GM18519 (cell line): ENCODE measurements around the gene ACVR1C.

Experiments used
- ATAC-seq: cut with Tn5 transposase; IDR thresholded peaks from one replicate; pipeline ENCODE4 v1.9.1; 2021; ENCODE audit warnings: mild to moderate bottlenecking, moderate library complexity; ENCODE audit not compliant: unreplicated experiment, low FRiP score

ACVR1C gene

GRCh38 chr2:157500334-157500733 is 128.3 kb downstream of the ACVR1C start:
- ATAC-seq = no peak

- ATAC-seq = no peak
Observed at GRCh38 chr2:157498483-157498882, 130.2 kb downstream of the ACVR1C start.

GRCh38 chr2:157497638-157498314 is 130.9 kb downstream of the ACVR1C start:
- ATAC-seq = peak; percentile 95

- ATAC-seq = peak; percentile 96
Observed at GRCh38 chr2:157492189-157492773, 136.4 kb downstream of the ACVR1C start.

- no peak for ATAC-seq
Observed at GRCh38 chr2:157489983-157490382, 138.7 kb downstream of the ACVR1C start.

GRCh38 chr2:157488877-157489276 is 139.8 kb downstream of the ACVR1C start:
- ATAC-seq = no peak

GRCh38 chr2:157487747-157488146 is 140.9 kb downstream of the ACVR1C start:
- no peak for ATAC-seq

GRCh38 chr2:157487271-157487610 is 141.4 kb downstream of the ACVR1C start:
- ATAC-seq = no peak

GRCh38 chr2:157486596-157487270 is 141.9 kb downstream of the ACVR1C start:
- ATAC-seq = no peak

GRCh38 chr2:157480182-157480961 is 148.3 kb downstream of the ACVR1C start:
- ATAC-seq = peak; percentile 74

GRCh38 chr2:157479081-157480027 is 149.3 kb downstream of the ACVR1C start:
- ATAC-seq = peak; percentile 38

- ATAC-seq = no peak
Observed at GRCh38 chr2:157477919-157478318, 150.7 kb downstream of the ACVR1C start.

GRCh38 chr2:157476953-157477709 is 151.5 kb downstream of the ACVR1C start:
- ATAC-seq = no peak
